ENCODE data around the gene USP36. TPM values are rescaled to one million over a fixed set of nuclear protein-coding genes. Genes with fewer than 3 reads are reported as not detected.

USP36 gene
- total and polyA plus RNA-seq, 8 donors, result 31.2 to 58.3 (median 35.8) TPM

GRCh38 chr17:78842881-78843565 lies 2.4 kb upstream of the USP36 start:
- peak in 2 of 4 donors; percentile 21 to 39 for TF ChIP-seq CTCF (IDR thresholded peaks at IDR 0.05)
- Histone ChIP-seq H3K36me3 (peaks cover 0 to under 1% (median 0%) of the 10 kb centered on the region in 3 donors), H3K4me3 (no peak overlapping the region), H3K9me3 (no peaks in the 10 kb centered on the region), H3K27me3 (no peaks in the 10 kb centered on the region), H3K4me1 (peaks cover 14 to 18% (median 16%) of the 10 kb centered on the region in 3 donors), H3K27ac (no peak overlapping the region)
- intact Hi-C loops (cut with DNase I), result no loop called here
- ATAC-seq (no peak), DNase-seq (peak in 2 of 6 donors; percentile 49 to 51), FAIRE-seq (no peak)
- WGBS, 2 donors, result 67 to 68% methylated on average over 10 of the region's 10 CpGs

GRCh38 chr17:78840530-78840779 lies 159 bp downstream of the USP36 start:
- Histone ChIP-seq H3K9me3 (no peaks in the 10 kb centered on the region), H3K4me3 (peak overlapping the region; percentile 62 to 96 (median 86)), H3K36me3 (peaks cover 0 to 24% (median 8%) of the 10 kb centered on the region in 3 donors), H3K4me1 (peaks cover 14 to 19% (median 16%) of the 10 kb centered on the region in 3 donors), H3K27me3 (no peaks in the 10 kb centered on the region), H3K27ac (peak overlapping the region; percentile 99 to 100 (median 100))
- TF ChIP-seq CTCF (IDR thresholded peaks at IDR 0.05), result no peak
- intact Hi-C loops (cut with DNase I), result no loop called here
- WGBS, 2 donors, result 0 to 1% methylated on average over 34 to 35 of the region's 35 CpGs
- DNase-seq (no peak), FAIRE-seq (no peak), ATAC-seq (peak in 3 of 4 donors; percentile 9 to 38 (median 20))

DNA sequence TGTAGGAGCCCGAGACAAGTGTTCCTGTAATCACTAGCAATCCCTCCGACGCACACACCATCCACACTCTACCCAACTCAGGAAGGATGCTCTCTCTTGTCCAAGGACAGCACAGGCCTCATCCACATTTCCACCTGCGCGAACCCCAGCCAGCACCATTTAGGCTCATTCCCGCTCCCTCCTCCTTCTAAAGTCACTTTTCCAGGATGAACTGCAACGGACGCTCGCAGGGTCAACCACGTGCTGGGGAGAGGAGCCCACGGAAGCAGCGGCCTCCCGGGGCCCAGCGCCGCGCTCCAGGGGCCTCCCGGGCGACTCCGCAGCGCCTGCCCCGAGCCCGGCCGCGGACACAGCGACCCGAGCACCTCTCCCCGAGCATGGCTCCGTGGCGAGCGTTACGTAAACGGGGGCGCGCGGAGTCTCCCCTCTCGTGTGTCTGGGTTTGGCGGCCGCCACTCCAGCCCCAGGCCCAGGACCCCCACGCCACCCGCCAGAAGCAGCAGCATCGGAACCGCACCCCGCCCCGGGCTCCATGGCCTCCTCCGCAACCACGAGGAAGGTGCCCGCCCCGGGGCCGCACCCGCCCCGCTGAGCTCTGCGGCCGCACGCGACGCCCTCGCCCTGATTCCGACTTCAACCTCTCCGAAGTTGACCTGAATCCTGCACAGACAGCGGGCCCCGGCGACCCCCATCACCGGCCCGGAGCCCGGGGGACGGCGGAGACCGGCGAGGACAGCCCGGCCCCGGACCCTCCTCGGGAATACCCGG lies 668 bp downstream of the USP36 start:
- DNase-seq, result peak in 4 of 6 donors; percentile 37 to 87 (median 62)
- peak; percentile 3 to 32 (median 18) for ATAC-seq
- H3K36me3 ChIP-seq, result peaks cover 0 to 29% (median 13%) of the 10 kb centered on the region in 3 donors
- no peaks in the 10 kb centered on the region for H3K9me3 ChIP-seq
- H3K27me3 ChIP-seq, result no peaks in the 10 kb centered on the region
- WGBS, 2 donors, result 0% methylated on average over 63 to 73 of the region's 73 CpGs
- no peak for FAIRE-seq
- H3K4me3 ChIP-seq, result peak overlapping the region; percentile 62 to 96 (median 86)
- peaks cover 14 to 19% (median 16%) of the 10 kb centered on the region in 3 donors for H3K4me1 ChIP-seq
- TF ChIP-seq CTCF (IDR thresholded peaks at IDR 0.05), result no peak
- H3K27ac ChIP-seq, result peak overlapping the region; percentile 99 to 100 (median 100)
- intact Hi-C loops (cut with DNase I), result no loop called here

- Histone ChIP-seq H3K4me1 (peaks cover 14 to 19% (median 16%) of the 10 kb centered on the region in 3 donors), H3K4me3 (peak overlapping the region; percentile 62 to 96 (median 86)), H3K9me3 (no peaks in the 10 kb centered on the region), H3K27ac (peak overlapping the region; percentile 99 to 100 (median 100)), H3K27me3 (no peaks in the 10 kb centered on the region), H3K36me3 (peaks cover 0 to 35% (median 20%) of the 10 kb centered on the region in 3 donors)
- intact Hi-C loops (cut with DNase I), result no loop called here
- FAIRE-seq, result no peak
- no peak for ATAC-seq
- no peak for TF ChIP-seq CTCF (IDR thresholded peaks at IDR 0.05)
- no peak for DNase-seq
- 9 to 12% methylated on average over 11 of the region's 11 CpGs for WGBS, 2 donors
Observed at GRCh38 chr17:78839235-78839761, 1.3 kb downstream of the USP36 start.

Data from pancreas (tissue), 10 donors.